Neural cell (in vitro differentiated cells): ENCODE data around the gene LRRC31.

Experiments used
- EP300 ChIP-seq: fragments of 450-650 bp; conservative IDR thresholded peaks from 2 replicates; pipeline ENCODE4 v1.6.1; 2014; ENCODE audit warnings: antibody characterized with exemption, mild to moderate bottlenecking, moderate library complexity; ENCODE audit not compliant: poor library complexity, severe bottlenecking
- EZH2 ChIP-seq: fragments of 200-600, 300-800 bp; shearing (Covaris generic), sonication (generic); IDR thresholded peaks from 2 replicates; pipeline ENCODE4 v1.6.1; 2014; ENCODE audit warnings: antibody characterized with exemption, low read length, borderline replicate concordance, mild to moderate bottlenecking; ENCODE audit not compliant: insufficient read depth, poor library complexity, severe bottlenecking
- MXI1 ChIP-seq: fragments of 450-650 bp; conservative IDR thresholded peaks from 2 replicates; pipeline ENCODE4 v1.6.1; 2014; ENCODE audit warnings: antibody characterized with exemption, mild to moderate bottlenecking; ENCODE audit not compliant: poor library complexity, severe bottlenecking
- POLR2AphosphoS5 ChIP-seq: IDR thresholded peaks from 2 replicates; pipeline ENCODE4 v1.6.1; 2012
- SMC3 ChIP-seq: fragments of 450-650 bp; conservative IDR thresholded peaks from 2 replicates; pipeline ENCODE4 v1.6.1; 2014; ENCODE audit warnings: antibody characterized with exemption, mild to moderate bottlenecking, moderate library complexity; ENCODE audit not compliant: poor library complexity
- TAF1 ChIP-seq: IDR thresholded peaks from 2 replicates; pipeline ENCODE4 v1.6.1; 2012; ENCODE audit warnings: low read depth
- TF ChIP-seq, protein P1 (sequence below): fragments of 450-650 bp; IDR thresholded peaks from 2 replicates; pipeline ENCODE4 v1.5.1; 2014; ENCODE audit warnings: antibody characterized with exemption, mild to moderate bottlenecking, moderate library complexity; ENCODE audit not compliant: poor library complexity, severe bottlenecking

GRCh38 chr3:169825316-169825715 lies 44.4 kb downstream of the LRRC31 start:
- no peak for TF ChIP-seq EZH2
- TF ChIP-seq, protein P1, sequence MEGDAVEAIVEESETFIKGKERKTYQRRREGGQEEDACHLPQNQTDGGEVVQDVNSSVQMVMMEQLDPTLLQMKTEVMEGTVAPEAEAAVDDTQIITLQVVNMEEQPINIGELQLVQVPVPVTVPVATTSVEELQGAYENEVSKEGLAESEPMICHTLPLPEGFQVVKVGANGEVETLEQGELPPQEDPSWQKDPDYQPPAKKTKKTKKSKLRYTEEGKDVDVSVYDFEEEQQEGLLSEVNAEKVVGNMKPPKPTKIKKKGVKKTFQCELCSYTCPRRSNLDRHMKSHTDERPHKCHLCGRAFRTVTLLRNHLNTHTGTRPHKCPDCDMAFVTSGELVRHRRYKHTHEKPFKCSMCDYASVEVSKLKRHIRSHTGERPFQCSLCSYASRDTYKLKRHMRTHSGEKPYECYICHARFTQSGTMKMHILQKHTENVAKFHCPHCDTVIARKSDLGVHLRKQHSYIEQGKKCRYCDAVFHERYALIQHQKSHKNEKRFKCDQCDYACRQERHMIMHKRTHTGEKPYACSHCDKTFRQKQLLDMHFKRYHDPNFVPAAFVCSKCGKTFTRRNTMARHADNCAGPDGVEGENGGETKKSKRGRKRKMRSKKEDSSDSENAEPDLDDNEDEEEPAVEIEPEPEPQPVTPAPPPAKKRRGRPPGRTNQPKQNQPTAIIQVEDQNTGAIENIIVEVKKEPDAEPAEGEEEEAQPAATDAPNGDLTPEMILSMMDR, result no peak
- no peak for TF ChIP-seq TAF1
- no peak for TF ChIP-seq EP300
- no peak for TF ChIP-seq POLR2AphosphoS5
- no peak for TF ChIP-seq SMC3
- TF ChIP-seq MXI1, result no peak
